Measurements from ENCODE around the gene SDK1. TPM values are rescaled to one million over a fixed set of nuclear protein-coding genes. Genes with fewer than 3 reads are reported as not detected.

SDK1 gene
- total RNA-seq, 3 donors from 2014 or later (not counting 1 experiment from before 2014, with no cell fraction given), result 0.05 to 0.11 TPM; not detected in 1

DNA sequence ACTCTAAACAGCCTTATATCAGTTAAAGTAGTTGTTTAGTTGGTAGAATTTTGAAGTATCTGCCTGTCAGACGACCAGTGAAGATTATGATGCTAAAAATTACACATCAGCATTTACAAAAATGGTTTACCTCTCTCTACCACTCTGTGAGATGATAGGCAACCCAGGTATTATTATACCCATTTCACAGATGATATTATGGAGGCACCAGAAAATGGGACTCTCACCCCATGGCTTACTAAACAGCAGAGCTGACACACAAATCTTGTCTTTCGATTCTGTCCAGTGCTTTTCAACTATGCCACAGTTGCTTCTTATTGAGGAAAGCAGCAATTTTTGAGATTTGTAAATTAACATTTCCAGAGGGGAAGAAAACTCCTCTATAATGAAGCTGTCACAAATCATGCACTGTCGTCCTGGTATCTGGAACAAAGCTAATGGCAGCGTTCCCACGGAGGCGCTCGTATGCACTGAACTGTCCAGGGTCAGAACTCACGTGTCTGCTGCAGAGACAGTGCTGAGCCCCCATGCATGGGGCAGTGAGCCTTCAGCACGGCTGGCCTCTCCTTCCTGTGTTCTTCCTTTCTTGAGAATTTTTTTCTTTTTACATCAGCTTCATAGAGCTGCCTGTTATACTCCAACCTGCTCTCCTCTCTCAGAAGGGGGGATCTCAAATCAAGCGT lies 381.1 kb downstream of the SDK1 start:
- Mint-ChIP-seq H3K9me3 (no peaks in the 10 kb centered on the region), H3K4me3 (no peak overlapping the region), H3K27ac (no peak overlapping the region), H3K27me3 (ENCODE audit: low read depth in 2 of 2) (peaks cover 7 to 10% of the 10 kb centered on the region in 2 donors), H3K4me1 (no peaks in the 10 kb centered on the region), H3K36me3 (no peaks in the 10 kb centered on the region)
- no peaks in the 10 kb centered on the region for H3K9me3 ChIP-seq (ENCODE audit: control insufficient read depth, insufficient read depth, low read length)
- 61% methylated on average over 10 of the region's 10 CpGs for WGBS (ENCODE audit: insufficient coverage)
- H3K36me3 ChIP-seq (ENCODE audit: control insufficient read depth, insufficient read depth, low read length), result no peaks in the 10 kb centered on the region
- H3K4me3 ChIP-seq (ENCODE audit: low read length), result no peak overlapping the region
- H3K27me3 ChIP-seq (ENCODE audit: control insufficient read depth, insufficient read depth, low read length), result no peaks in the 10 kb centered on the region
- ATAC-seq (no peak), DNase-seq (no peak)
- TF ChIP-seq, protein P1, sequence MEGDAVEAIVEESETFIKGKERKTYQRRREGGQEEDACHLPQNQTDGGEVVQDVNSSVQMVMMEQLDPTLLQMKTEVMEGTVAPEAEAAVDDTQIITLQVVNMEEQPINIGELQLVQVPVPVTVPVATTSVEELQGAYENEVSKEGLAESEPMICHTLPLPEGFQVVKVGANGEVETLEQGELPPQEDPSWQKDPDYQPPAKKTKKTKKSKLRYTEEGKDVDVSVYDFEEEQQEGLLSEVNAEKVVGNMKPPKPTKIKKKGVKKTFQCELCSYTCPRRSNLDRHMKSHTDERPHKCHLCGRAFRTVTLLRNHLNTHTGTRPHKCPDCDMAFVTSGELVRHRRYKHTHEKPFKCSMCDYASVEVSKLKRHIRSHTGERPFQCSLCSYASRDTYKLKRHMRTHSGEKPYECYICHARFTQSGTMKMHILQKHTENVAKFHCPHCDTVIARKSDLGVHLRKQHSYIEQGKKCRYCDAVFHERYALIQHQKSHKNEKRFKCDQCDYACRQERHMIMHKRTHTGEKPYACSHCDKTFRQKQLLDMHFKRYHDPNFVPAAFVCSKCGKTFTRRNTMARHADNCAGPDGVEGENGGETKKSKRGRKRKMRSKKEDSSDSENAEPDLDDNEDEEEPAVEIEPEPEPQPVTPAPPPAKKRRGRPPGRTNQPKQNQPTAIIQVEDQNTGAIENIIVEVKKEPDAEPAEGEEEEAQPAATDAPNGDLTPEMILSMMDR (IDR thresholded peaks at IDR 0.05), result no peak
- no peak overlapping the region for H3K27ac ChIP-seq (ENCODE audit: low read length)
- intact Hi-C loops (cut with micrococcal nuclease), result no loop called here
- H3K4me1 ChIP-seq (ENCODE audit: control insufficient read depth, insufficient read depth, low read length), result no peaks in the 10 kb centered on the region

DNA sequence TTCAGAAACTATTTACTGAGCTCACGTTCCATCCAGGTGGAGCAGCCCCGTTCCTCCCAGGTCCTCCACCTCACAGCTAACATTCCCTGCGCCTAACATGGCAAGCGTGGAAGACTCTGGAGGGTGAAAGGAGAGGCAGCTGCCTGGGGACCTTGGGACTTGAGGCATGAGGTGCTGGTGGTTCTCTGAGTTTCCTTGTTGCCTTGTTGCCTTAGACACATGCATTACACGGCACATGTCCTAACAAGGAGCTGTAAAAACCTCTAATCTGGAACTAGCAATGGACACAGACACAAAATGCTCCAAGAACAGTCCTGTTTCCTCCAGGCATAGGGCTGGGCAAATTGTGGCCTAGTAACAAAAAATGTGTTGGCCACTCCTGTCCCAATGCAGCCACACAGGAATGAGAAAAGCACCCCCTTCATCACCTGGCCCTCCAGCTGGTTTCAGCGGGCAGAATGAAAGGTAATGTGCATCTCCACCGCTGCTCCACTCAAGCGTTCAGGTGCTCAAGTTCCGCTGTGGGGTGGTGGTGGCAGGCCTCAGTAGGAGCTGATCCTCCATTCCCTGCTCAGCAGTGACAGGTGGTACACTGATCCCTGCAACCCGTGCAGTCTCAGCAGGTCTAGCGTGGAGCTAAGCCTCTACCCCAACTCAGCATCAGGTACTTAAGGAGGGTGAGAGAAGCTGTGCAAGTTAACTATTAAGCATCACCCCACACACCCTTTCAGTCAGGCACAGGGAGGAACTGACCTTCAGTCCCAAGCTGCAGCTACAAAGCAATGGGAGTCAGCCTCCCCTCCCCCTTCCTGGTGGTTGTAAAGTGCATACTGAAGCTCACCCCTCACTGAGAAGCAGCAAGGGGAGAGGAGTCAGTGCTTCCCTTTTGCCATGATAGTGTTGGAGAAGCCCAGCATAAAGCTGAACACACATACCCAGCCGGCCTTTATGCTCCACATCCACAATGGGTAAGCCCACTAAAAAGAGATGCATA lies 382.8 kb downstream of the SDK1 start:
- Mint-ChIP-seq H3K9me3 (no peaks in the 10 kb centered on the region), H3K27me3 (ENCODE audit: low read depth in 2 of 2) (peaks cover 1 to 4% of the 10 kb centered on the region in 2 donors), H3K36me3 (no peaks in the 10 kb centered on the region), H3K27ac (no peak overlapping the region), H3K4me1 (no peaks in the 10 kb centered on the region), H3K4me3 (no peak overlapping the region)
- TF ChIP-seq, protein P1 (IDR thresholded peaks at IDR 0.05), result no peak
- 76% methylated on average over 9 of the region's 12 CpGs for WGBS (ENCODE audit: insufficient coverage)
- H3K27me3 ChIP-seq (ENCODE audit: control insufficient read depth, insufficient read depth, low read length), result no peaks in the 10 kb centered on the region
- no peaks in the 10 kb centered on the region for H3K9me3 ChIP-seq (ENCODE audit: control insufficient read depth, insufficient read depth, low read length)
- no peaks in the 10 kb centered on the region for H3K36me3 ChIP-seq (ENCODE audit: control insufficient read depth, insufficient read depth, low read length)
- DNase-seq (no peak), ATAC-seq (no peak)
- H3K4me1 ChIP-seq (ENCODE audit: control insufficient read depth, insufficient read depth, low read length), result no peaks in the 10 kb centered on the region
- H3K27ac ChIP-seq (ENCODE audit: low read length), result no peak overlapping the region
- intact Hi-C loops (cut with micrococcal nuclease), result no loop called here
- no peak overlapping the region for H3K4me3 ChIP-seq (ENCODE audit: low read length)

DNA sequence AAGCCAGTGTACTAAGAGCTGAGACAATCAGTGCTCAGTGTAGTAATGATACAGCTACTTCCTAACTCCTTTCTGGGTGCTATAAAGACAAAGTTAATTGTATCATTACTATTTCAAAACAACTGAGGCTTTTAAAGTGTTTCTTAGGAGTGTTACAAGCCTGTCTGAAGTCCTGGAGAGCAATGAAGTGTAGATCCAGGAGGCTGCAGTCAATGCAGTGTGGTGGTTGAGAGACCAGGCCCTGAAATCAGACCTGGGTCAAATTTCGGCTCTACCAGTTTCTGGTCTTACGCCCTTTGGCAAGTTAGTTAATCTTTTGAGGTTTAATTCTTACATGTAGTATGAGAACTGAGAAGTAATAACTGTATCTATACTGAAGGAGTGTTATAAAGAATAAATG lies 387.0 kb downstream of the SDK1 start:
- no peaks in the 10 kb centered on the region for H3K36me3 Mint-ChIP-seq
- Histone ChIP-seq H3K27me3 (ENCODE audit: control insufficient read depth, insufficient read depth, low read length) (no peaks in the 10 kb centered on the region), H3K36me3 (ENCODE audit: control insufficient read depth, insufficient read depth, low read length) (no peaks in the 10 kb centered on the region), H3K4me3 (ENCODE audit: low read length) (no peak overlapping the region), H3K9me3 (ENCODE audit: control insufficient read depth, insufficient read depth, low read length) (no peaks in the 10 kb centered on the region), H3K27ac (ENCODE audit: low read length) (no peak overlapping the region), H3K4me1 (ENCODE audit: control insufficient read depth, insufficient read depth, low read length) (no peaks in the 10 kb centered on the region)
- no peaks in the 10 kb centered on the region for H3K4me1 Mint-ChIP-seq
- intact Hi-C loops (cut with micrococcal nuclease), result no loop called here
- no peak overlapping the region for H3K27ac Mint-ChIP-seq
- 74% methylated on average over 2 of the region's 2 CpGs for WGBS (ENCODE audit: insufficient coverage)
- TF ChIP-seq, protein P1 (IDR thresholded peaks at IDR 0.05), result no peak
- no peak overlapping the region for H3K4me3 Mint-ChIP-seq
- H3K27me3 Mint-ChIP-seq (ENCODE audit: low read depth in 2 of 2), result peaks cover 0 to 1% of the 10 kb centered on the region in 2 donors
- no peak for ATAC-seq
- no peaks in the 10 kb centered on the region for H3K9me3 Mint-ChIP-seq
- DNase-seq, result no peak
